OCI-LY3 (cell line): Measurements from ENCODE around the gene NKIRAS2.

Experiments
- EZH2phosphoT487 ChIP-seq: fragments of 200-600 bp; shearing (Covaris generic); IDR thresholded peaks from 2 replicates; pipeline ENCODE4 v1.6.1; 2018; ENCODE audit warnings: antibody characterized with exemption, mixed run types, low read depth
- TF ChIP-seq, protein P1 (sequence below): fragments of 200-600, 300-600 bp; sonication (generic); IDR thresholded peaks from 2 replicates; pipeline ENCODE4 v1.5.1; 2014; ENCODE audit warnings: antibody characterized with exemption, low read length, low read depth

DNA sequence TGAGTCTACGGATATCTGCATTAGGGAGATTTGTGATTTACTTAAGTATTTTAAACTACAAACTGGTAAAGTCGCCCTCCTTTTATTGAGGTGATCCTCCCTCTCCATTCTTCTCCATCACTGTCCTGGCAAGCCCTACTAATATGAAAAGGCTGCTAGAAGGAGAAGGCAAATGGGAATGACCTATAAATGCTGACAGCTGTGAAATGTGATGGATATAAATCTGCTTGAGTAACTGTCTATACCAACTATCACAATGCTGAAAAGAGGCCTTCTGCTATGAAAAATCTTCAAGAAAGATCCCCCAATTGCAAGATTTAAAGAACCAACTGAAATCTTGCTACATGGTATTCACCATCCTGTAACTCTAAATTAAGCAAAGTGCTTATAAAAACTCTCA, 18.2 kb upstream of the NKIRAS2 start:
- TF ChIP-seq, protein P1, sequence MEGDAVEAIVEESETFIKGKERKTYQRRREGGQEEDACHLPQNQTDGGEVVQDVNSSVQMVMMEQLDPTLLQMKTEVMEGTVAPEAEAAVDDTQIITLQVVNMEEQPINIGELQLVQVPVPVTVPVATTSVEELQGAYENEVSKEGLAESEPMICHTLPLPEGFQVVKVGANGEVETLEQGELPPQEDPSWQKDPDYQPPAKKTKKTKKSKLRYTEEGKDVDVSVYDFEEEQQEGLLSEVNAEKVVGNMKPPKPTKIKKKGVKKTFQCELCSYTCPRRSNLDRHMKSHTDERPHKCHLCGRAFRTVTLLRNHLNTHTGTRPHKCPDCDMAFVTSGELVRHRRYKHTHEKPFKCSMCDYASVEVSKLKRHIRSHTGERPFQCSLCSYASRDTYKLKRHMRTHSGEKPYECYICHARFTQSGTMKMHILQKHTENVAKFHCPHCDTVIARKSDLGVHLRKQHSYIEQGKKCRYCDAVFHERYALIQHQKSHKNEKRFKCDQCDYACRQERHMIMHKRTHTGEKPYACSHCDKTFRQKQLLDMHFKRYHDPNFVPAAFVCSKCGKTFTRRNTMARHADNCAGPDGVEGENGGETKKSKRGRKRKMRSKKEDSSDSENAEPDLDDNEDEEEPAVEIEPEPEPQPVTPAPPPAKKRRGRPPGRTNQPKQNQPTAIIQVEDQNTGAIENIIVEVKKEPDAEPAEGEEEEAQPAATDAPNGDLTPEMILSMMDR = no peak
- TF ChIP-seq EZH2phosphoT487 = no peak
